Neural progenitor cell (in vitro differentiated cells): Measurements from ENCODE around the gene DLGAP5. TPM values are rescaled to one million over a fixed set of nuclear protein-coding genes. Genes with fewer than 3 reads are reported as not detected.

ENCODE experiments used
- DNase-seq: peaks from one replicate; pipeline ENCODE4 v3.0.0-alpha.2; 2016; ENCODE audit warnings: low spot score
- H2AFZ ChIP-seq: fragments of 200-600 bp; sonication (generic); replicated peaks from 2 replicates; pipeline ENCODE4 v1.6.1; 2016; ENCODE audit warnings: antibody characterized with exemption
- H3F3A ChIP-seq: fragments of 200-600 bp; sonication (generic); 2 replicates; pipeline ENCODE4 v1.6.1; 2016; ENCODE audit warnings: antibody characterized with exemption, low read depth
- H3K27ac ChIP-seq: fragments of 200-600 bp; sonication (generic); 2 replicates; pipeline ENCODE4 v1.5.1; 2016; ENCODE audit warnings: mild to moderate bottlenecking
- H3K27me3 ChIP-seq: fragments of 200-600 bp; sonication (generic); 2 replicates; pipeline ENCODE4 v1.6.1; 2016; ENCODE audit warnings: mild to moderate bottlenecking, moderate library complexity
- H3K36me3 ChIP-seq: fragments of 200-600 bp; sonication (generic); 2 replicates; pipeline ENCODE4 v1.5.1; 2016
- H3K4me1 ChIP-seq: fragments of 200-600 bp; sonication (generic); 2 replicates; pipeline ENCODE4 v1.6.1; 2016; ENCODE audit warnings: mixed run types
- H3K4me2 ChIP-seq: fragments of 200-600 bp; sonication (generic); 2 replicates; pipeline ENCODE4 v1.6.1; 2016
- H3K4me3 ChIP-seq: fragments of 200-600 bp; sonication (generic); 2 replicates; pipeline ENCODE4 v1.5.1; 2016
- H3K79me2 ChIP-seq: fragments of 200-600 bp; sonication (generic); 2 replicates; pipeline ENCODE4 v1.6.1; 2016; ENCODE audit warnings: low read depth
- H3K9ac ChIP-seq: fragments of 200-600 bp; sonication (generic); 2 replicates; pipeline ENCODE4 v1.6.1; 2016
- H3K9me3 ChIP-seq: fragments of 200-600 bp; sonication (generic); 2 replicates; pipeline ENCODE4 v1.5.1; 2016; ENCODE audit warnings: low read depth
- H4K20me1 ChIP-seq: fragments of 200-600 bp; sonication (generic); 2 replicates; pipeline ENCODE4 v1.6.1; 2016; ENCODE audit warnings: low read depth
- H3K27ac Mint-ChIP-seq: 3 replicates; pipeline ENCODE4 v1.8.0; 2021; ENCODE audit warnings: mixed read lengths
- H3K27me3 Mint-ChIP-seq: 2 replicates; pipeline ENCODE4 v1.8.0; 2022; ENCODE audit warnings: low read depth, mild to moderate bottlenecking, inconsistent platforms, moderate library complexity, mixed read lengths; ENCODE audit not compliant: insufficient read depth
- H3K36me3 Mint-ChIP-seq: 3 replicates; pipeline ENCODE4 v1.8.0; 2021; ENCODE audit warnings: mixed read lengths
- H3K4me1 Mint-ChIP-seq: 3 replicates; pipeline ENCODE4 v1.8.0; 2021; ENCODE audit warnings: mixed read lengths
- H3K4me3 Mint-ChIP-seq: 3 replicates; pipeline ENCODE4 v1.8.0; 2021; ENCODE audit warnings: mild to moderate bottlenecking, moderate library complexity, mixed read lengths
- H3K9me3 Mint-ChIP-seq: 3 replicates; pipeline ENCODE4 v1.8.0; 2020; ENCODE audit warnings: mixed read lengths
- CTCF ChIP-seq: fragments of 200-600 bp; sonication (generic); IDR thresholded peaks from 2 replicates; pipeline ENCODE4 v1.5.1; 2017; ENCODE audit warnings: antibody characterized with exemption, mild to moderate bottlenecking
- EZH2 ChIP-seq: fragments of 200-600 bp; sonication (generic); IDR thresholded peaks from 2 replicates; pipeline ENCODE4 v1.6.1; 2017; ENCODE audit warnings: antibody characterized with exemption, mild to moderate bottlenecking, moderate library complexity
- EZH2phosphoT487 ChIP-seq: fragments of 200-600 bp; sonication (generic); IDR thresholded peaks from 2 replicates; pipeline ENCODE4 v1.6.1; 2017; ENCODE audit warnings: antibody characterized with exemption
- total RNA-seq: library from RNA; depleted of rRNA; stranded (reverse); fragments of >200 nt; gene quantifications from 2 replicates; pipeline ENCODE4 v1.2.3, GENCODE V29; 2015; ENCODE audit warnings: low replicate concordance

Gene DLGAP5
- total RNA-seq, 1 donor from 2014 or later: 313 TPM

- no peaks in the 10 kb centered on the region for H4K20me1 ChIP-seq
- no peaks in the 10 kb centered on the region for H3F3A ChIP-seq
- no peak overlapping the region for H3K4me2 ChIP-seq
- H2AFZ ChIP-seq: no peak overlapping the region
- no peak overlapping the region for H3K4me3 Mint-ChIP-seq
- no peaks in the 10 kb centered on the region for H3K9me3 ChIP-seq
- H3K27me3 ChIP-seq: no peaks in the 10 kb centered on the region
- H3K27ac ChIP-seq: no peak overlapping the region
- H3K27ac Mint-ChIP-seq: no peak overlapping the region
- no peaks in the 10 kb centered on the region for H3K9me3 Mint-ChIP-seq
- H3K4me1 Mint-ChIP-seq: peaks cover 24% of the 10 kb centered on the region
- no peak overlapping the region for H3K4me3 ChIP-seq
- H3K9ac ChIP-seq: no peak overlapping the region
- H3K4me1 ChIP-seq: peaks cover 19% of the 10 kb centered on the region
- H3K27me3 Mint-ChIP-seq: peaks cover 14% of the 10 kb centered on the region
- H3K36me3 Mint-ChIP-seq: no peaks in the 10 kb centered on the region
- H3K79me2 ChIP-seq: no peaks in the 10 kb centered on the region
- DNase-seq: no peak
- TF ChIP-seq CTCF: no peak
- no peaks in the 10 kb centered on the region for H3K36me3 ChIP-seq
Measured at GRCh38 chr14:55117803-55118441, 73.5 kb downstream of the DLGAP5 start.

GRCh38 chr14:55116246-55117030 is 74.9 kb downstream of the DLGAP5 start:
- Histone ChIP-seq H4K20me1 (no peaks in the 10 kb centered on the region), H3K79me2 (no peaks in the 10 kb centered on the region), H3K9ac (no peak overlapping the region), H2AFZ (no peak overlapping the region), H3K4me3 (no peak overlapping the region), H3K4me1 (peaks cover 7% of the 10 kb centered on the region), H3K9me3 (no peaks in the 10 kb centered on the region), H3K36me3 (no peaks in the 10 kb centered on the region), H3K4me2 (no peak overlapping the region), H3F3A (no peaks in the 10 kb centered on the region), H3K27ac (no peak overlapping the region), H3K27me3 (no peaks in the 10 kb centered on the region)
- no peak for DNase-seq
- no peaks in the 10 kb centered on the region for H3K36me3 Mint-ChIP-seq
- H3K27ac Mint-ChIP-seq: no peak overlapping the region
- H3K9me3 Mint-ChIP-seq: no peaks in the 10 kb centered on the region
- H3K4me3 Mint-ChIP-seq: no peak overlapping the region
- H3K27me3 Mint-ChIP-seq: peaks cover 10% of the 10 kb centered on the region
- peaks cover 13% of the 10 kb centered on the region for H3K4me1 Mint-ChIP-seq
- TF ChIP-seq CTCF (no peak), EZH2phosphoT487 (no peak), EZH2 (no peak)

GRCh38 chr14:55115861-55116245 is 75.5 kb downstream of the DLGAP5 start:
- H2AFZ ChIP-seq: no peak overlapping the region

More at GRCh38 chr14:55115861-55116245, 75.5 kb downstream of the DLGAP5 start:
- Mint-ChIP-seq H3K27ac (no peak overlapping the region), H3K27me3 (peaks cover 7% of the 10 kb centered on the region), H3K9me3 (no peaks in the 10 kb centered on the region), H3K4me1 (peaks cover 9% of the 10 kb centered on the region), H3K36me3 (no peaks in the 10 kb centered on the region), H3K4me3 (no peak overlapping the region)
- Histone ChIP-seq H3F3A (no peaks in the 10 kb centered on the region), H3K4me3 (no peak overlapping the region), H3K27me3 (no peaks in the 10 kb centered on the region), H4K20me1 (no peaks in the 10 kb centered on the region), H3K9ac (no peak overlapping the region), H3K4me2 (no peak overlapping the region), H3K79me2 (no peaks in the 10 kb centered on the region), H3K4me1 (peaks cover 3% of the 10 kb centered on the region), H3K27ac (no peak overlapping the region), H3K36me3 (no peaks in the 10 kb centered on the region), H3K9me3 (no peaks in the 10 kb centered on the region)
- TF ChIP-seq CTCF (no peak), EZH2 (no peak), EZH2phosphoT487 (no peak)
- no peak for DNase-seq
